ENCODE results near the gene ZNF469. TPM values are rescaled to one million over a fixed set of nuclear protein-coding genes. Genes with fewer than 3 reads are reported as not detected.

ZNF469 gene
- total RNA-seq, 1 experiment from 2014 or later = 3.2 TPM

- no peak for TF ChIP-seq JUN (CRISPR knock-in tag; IDR thresholded peaks at IDR 0.05)
- no peak for TF ChIP-seq ZNF396 (CRISPR knock-in tag; IDR thresholded peaks at IDR 0.05; ENCODE audit: borderline replicate concordance)
Measured at GRCh38 chr16:88416686-88417085, 33.9 kb downstream of the ZNF469 start (continued).

- CTCF ChIA-PET = interaction anchor here (0.8 to 2.3 kb wide), 2 partner anchors 18 to 19 kb away, joined by 3 to 13 read pairs; no protein-coding TSS in a partner anchor
- H3K36me3 Mint-ChIP-seq = no peaks in the 10 kb centered on the region
- no peak for DNase-seq (ENCODE audit: low spot score)
- no peak overlapping the region for H3K4me3 Mint-ChIP-seq
- POLR2A ChIA-PET = no interaction called here
- no peak for TF ChIP-seq TEAD1 (CRISPR knock-in tag; IDR thresholded peaks at IDR 0.05)
- TF ChIP-seq NR1H2 (CRISPR knock-in tag; IDR thresholded peaks at IDR 0.05) = no peak
- no peak for TF ChIP-seq ZNF232 (CRISPR knock-in tag; IDR thresholded peaks at IDR 0.05)
- no peak for TF ChIP-seq ZNF416 (CRISPR knock-in tag; IDR thresholded peaks at IDR 0.05)
- TF ChIP-seq, protein P1, sequence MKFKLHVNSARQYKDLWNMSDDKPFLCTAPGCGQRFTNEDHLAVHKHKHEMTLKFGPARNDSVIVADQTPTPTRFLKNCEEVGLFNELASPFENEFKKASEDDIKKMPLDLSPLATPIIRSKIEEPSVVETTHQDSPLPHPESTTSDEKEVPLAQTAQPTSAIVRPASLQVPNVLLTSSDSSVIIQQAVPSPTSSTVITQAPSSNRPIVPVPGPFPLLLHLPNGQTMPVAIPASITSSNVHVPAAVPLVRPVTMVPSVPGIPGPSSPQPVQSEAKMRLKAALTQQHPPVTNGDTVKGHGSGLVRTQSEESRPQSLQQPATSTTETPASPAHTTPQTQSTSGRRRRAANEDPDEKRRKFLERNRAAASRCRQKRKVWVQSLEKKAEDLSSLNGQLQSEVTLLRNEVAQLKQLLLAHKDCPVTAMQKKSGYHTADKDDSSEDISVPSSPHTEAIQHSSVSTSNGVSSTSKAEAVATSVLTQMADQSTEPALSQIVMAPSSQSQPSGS (CRISPR knock-in tag; IDR thresholded peaks at IDR 0.05; ENCODE audit: borderline replicate concordance, low read depth) = no peak
- TF ChIP-seq IRF1 (CRISPR knock-in tag; IDR thresholded peaks at IDR 0.05) = no peak
- TF ChIP-seq IRF2 (CRISPR knock-in tag; IDR thresholded peaks at IDR 0.05; ENCODE audit: borderline replicate concordance, low read depth) = no peak
- TF ChIP-seq ZNF532 (CRISPR knock-in tag; IDR thresholded peaks at IDR 0.05; ENCODE audit: borderline replicate concordance) = no peak
- no peak for TF ChIP-seq SOX15 (CRISPR knock-in tag; IDR thresholded peaks at IDR 0.05)
- TF ChIP-seq RELA (CRISPR knock-in tag; IDR thresholded peaks at IDR 0.05; ENCODE audit: borderline replicate concordance) = no peak
- TF ChIP-seq, protein P2, sequence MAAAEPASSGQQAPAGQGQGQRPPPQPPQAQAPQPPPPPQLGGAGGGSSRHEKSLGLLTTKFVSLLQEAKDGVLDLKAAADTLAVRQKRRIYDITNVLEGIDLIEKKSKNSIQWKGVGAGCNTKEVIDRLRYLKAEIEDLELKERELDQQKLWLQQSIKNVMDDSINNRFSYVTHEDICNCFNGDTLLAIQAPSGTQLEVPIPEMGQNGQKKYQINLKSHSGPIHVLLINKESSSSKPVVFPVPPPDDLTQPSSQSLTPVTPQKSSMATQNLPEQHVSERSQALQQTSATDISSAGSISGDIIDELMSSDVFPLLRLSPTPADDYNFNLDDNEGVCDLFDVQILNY (CRISPR knock-in tag; IDR thresholded peaks at IDR 0.05) = no peak
- H3K9me3 Mint-ChIP-seq = no peaks in the 10 kb centered on the region
- no peaks in the 10 kb centered on the region; the same call in 1 of the 2 replicates for H3K27me3 Mint-ChIP-seq (ENCODE audit: low read depth)
- no peak overlapping the region for H3K27ac Mint-ChIP-seq
- no peak for ATAC-seq
- no peaks in the 10 kb centered on the region for H3K4me1 Mint-ChIP-seq
Measured at GRCh38 chr16:88417684-88418476, 35.1 kb downstream of the ZNF469 start.

DNA sequence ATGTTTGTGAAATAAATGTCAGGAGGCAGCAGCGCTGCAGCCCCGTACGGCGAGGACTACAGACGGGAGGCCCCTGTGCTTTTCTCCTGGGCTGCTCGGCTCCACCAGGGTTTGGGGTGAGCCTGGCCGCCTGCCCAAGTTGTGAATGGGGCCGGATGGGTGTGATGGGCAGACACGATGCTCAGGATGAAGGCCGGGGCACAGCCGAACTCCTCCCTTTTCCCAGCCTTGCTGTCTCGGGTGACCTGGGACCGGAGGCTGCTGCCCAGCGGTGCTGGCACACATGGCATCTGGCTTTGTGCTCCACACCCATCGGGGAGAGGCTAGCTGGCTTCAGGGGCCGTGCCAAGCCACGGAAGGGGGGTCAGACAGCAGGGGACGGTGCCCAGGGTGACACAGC is 36.1 kb downstream of the ZNF469 start:
- Mint-ChIP-seq H3K9me3 (no peaks in the 10 kb centered on the region), H3K36me3 (no peaks in the 10 kb centered on the region), H3K27me3 (ENCODE audit: low read depth) (no peaks in the 10 kb centered on the region; the same call in 1 of the 2 replicates), H3K4me1 (no peaks in the 10 kb centered on the region), H3K27ac (no peak overlapping the region), H3K4me3 (no peak overlapping the region)
- ATAC-seq (no peak), DNase-seq (ENCODE audit: low spot score) (no peak)
- CTCF ChIA-PET = interaction anchor here (1.8 kb wide), 1 partner anchor 19 kb away, joined by 8 read pairs; no protein-coding TSS in a partner anchor
- TF ChIP-seq, protein P3, sequence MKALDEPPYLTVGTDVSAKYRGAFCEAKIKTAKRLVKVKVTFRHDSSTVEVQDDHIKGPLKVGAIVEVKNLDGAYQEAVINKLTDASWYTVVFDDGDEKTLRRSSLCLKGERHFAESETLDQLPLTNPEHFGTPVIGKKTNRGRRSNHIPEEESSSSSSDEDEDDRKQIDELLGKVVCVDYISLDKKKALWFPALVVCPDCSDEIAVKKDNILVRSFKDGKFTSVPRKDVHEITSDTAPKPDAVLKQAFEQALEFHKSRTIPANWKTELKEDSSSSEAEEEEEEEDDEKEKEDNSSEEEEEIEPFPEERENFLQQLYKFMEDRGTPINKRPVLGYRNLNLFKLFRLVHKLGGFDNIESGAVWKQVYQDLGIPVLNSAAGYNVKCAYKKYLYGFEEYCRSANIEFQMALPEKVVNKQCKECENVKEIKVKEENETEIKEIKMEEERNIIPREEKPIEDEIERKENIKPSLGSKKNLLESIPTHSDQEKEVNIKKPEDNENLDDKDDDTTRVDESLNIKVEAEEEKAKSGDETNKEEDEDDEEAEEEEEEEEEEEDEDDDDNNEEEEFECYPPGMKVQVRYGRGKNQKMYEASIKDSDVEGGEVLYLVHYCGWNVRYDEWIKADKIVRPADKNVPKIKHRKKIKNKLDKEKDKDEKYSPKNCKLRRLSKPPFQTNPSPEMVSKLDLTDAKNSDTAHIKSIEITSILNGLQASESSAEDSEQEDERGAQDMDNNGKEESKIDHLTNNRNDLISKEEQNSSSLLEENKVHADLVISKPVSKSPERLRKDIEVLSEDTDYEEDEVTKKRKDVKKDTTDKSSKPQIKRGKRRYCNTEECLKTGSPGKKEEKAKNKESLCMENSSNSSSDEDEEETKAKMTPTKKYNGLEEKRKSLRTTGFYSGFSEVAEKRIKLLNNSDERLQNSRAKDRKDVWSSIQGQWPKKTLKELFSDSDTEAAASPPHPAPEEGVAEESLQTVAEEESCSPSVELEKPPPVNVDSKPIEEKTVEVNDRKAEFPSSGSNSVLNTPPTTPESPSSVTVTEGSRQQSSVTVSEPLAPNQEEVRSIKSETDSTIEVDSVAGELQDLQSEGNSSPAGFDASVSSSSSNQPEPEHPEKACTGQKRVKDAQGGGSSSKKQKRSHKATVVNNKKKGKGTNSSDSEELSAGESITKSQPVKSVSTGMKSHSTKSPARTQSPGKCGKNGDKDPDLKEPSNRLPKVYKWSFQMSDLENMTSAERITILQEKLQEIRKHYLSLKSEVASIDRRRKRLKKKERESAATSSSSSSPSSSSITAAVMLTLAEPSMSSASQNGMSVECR (CRISPR knock-in tag; IDR thresholded peaks at IDR 0.05; ENCODE audit: borderline replicate concordance) = no peak
- POLR2A ChIA-PET = no interaction called here

Measured in WTC11 (cell line).